HG03175 (cell line): ENCODE measurements around the gene FBXO31.
A peak's percentile ranks its signal among the peaks of the same experiment; 100 is the strongest.

ENCODE experiments used
- ATAC-seq: cut with Tn5 transposase; IDR thresholded peaks from one replicate; pipeline ENCODE4 v1.9.1; 2021; ENCODE audit warnings: mild to moderate bottlenecking, moderate library complexity; ENCODE audit not compliant: unreplicated experiment

The FBXO31 gene

DNA sequence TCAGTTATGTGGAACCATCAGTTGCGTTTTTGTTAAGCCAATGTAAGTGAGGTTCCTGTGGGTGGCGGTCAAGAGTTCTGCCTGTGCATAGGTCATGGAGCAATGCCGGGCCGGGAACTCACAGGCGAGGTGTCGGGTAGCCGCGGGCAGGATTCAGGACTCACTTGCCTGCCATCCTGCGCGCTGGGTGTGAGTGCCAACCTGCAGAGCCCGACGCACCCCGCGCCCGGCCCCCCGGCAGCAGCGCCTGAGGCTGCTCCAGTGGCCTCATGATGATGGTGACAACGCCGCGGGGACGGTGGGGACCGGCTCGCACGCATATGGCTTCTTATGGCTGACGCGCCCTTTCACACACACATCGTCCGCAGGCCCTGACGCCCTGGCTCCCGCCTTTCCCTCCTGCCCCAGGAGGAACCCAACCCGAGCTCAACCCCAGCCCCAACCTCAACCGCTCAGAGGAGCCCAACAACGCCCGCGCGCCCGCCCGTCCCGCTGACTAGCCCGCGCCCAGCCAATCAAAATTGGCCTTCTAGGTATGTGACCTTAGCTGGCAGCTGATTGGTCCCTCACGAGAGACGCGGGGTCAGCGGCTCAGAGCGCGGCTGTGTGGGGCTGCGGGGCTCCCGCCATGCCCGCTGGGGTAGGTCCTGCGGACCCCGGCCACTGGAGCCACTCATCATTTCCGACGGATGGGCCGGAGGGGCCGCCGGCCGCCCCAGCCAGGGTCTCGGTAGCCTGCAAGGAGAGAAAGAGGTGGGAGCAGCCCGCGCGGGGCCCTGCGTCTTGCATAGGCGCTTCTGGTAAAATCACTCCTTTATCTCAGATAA lies 66.4 kb downstream of the FBXO31 start, which contains the start of gene C16orf95:
Gene C16orf95, minus strand, starts transcription at position 470 of the 827 bp plus-strand sequence. Its CDS starts 150 bp downstream, at position 320.
- peak; percentile 93 for ATAC-seq

DNA sequence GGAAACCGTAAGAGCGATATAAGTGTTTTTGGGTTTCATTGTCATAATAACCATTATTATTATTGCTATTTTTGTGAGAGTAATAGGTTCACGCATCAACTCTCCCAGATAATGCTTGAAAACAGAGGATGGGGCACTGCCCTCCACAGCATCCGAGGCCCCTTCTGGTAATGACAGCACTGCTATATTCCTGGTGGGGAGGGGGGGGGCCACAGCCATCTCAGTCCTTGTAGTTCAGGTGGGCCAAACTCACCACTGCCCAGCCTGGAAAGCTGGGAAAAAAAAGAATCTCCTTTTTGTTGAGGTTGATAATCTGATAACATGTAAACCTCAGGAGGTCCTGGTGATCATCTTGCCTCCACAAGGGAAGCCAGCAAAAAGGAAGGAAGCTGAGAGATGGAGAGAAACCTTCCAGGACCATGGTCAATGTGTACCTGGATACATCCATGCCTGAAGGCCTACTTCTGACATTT lies 67.1 kb downstream of the FBXO31 start:
- no peak for ATAC-seq

DNA sequence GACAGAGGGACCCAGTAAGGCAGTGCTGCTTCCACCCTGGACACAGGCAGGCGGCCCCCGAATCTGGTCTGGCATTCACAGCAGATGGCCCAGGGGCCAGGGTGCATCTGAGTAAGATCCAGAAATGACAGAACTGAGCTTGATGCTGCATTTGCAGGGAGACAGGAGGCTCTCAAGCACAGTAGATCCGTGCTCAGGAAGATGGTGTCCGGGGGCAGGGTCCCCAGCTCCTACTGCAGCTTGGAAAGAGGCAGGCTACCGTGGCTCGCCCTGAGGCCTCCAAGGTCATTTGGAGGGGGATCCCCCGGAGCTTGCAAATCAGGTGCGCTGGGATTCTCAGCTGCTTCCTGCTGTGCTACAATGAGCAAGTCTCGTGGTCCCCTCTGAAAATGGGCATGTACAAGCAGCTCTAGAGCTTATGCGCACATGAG lies 68.6 kb downstream of the FBXO31 start:
- no peak for ATAC-seq

DNA sequence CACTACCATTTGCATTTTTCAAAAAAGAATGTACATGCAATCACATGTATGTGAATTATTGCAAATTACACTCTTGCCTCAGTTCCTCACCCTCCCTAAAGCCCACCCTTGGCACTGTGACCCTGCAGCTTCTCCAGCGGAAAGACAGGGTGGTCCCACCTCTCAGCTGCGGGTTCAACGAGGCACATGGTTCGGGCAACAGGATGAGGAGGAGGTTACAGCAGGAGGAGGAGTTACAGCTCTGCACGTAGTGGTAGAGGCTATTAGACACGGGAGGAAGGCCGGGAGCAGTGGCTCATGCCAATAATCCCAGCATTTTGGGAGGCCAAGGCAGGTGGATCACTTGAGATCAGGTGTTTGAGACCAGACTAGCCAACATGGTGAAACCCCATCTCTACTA lies 71.6 kb downstream of the FBXO31 start:
- ATAC-seq, result no peak

DNA sequence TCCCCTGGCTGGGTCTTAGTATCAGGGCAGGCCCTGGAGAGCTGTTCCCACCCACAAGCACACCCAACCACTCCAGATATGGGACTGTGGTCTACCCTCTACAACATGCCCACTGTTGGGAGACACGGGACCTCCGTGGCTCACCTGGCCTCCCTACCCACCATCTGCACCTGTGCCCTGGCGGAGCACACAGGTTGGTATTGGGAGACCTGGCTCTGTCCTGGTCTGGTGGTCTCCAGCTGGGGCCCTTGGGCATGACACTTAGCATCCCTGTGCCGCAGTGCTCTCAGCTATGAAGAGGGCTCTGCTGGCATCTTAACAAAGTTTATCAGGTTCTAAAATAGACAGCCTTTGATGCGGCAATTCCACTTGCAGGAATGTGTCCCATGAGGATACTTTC lies 72.2 kb downstream of the FBXO31 start:
- ATAC-seq, result no peak

DNA sequence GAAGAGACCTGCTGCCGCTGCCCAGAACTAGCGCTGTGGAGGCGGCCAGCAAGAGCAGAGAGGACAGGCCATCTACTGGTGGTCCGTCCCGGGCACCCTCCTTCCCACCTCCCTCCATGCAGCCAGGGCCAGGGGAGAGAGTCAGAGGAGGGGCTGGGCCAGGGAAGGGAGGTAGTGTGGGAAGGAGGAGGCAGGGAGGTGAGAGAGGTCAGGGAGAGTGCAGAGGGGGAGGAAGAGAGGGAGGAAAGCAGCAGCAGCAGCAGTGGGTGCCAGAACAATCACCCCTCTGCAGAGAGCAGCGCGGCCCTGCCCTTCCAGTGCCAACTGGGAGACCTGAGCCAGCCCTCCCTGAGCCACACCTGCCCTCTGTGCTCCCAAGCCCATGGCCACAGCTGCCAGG lies 73.0 kb downstream of the FBXO31 start:
- ATAC-seq, result no peak

DNA sequence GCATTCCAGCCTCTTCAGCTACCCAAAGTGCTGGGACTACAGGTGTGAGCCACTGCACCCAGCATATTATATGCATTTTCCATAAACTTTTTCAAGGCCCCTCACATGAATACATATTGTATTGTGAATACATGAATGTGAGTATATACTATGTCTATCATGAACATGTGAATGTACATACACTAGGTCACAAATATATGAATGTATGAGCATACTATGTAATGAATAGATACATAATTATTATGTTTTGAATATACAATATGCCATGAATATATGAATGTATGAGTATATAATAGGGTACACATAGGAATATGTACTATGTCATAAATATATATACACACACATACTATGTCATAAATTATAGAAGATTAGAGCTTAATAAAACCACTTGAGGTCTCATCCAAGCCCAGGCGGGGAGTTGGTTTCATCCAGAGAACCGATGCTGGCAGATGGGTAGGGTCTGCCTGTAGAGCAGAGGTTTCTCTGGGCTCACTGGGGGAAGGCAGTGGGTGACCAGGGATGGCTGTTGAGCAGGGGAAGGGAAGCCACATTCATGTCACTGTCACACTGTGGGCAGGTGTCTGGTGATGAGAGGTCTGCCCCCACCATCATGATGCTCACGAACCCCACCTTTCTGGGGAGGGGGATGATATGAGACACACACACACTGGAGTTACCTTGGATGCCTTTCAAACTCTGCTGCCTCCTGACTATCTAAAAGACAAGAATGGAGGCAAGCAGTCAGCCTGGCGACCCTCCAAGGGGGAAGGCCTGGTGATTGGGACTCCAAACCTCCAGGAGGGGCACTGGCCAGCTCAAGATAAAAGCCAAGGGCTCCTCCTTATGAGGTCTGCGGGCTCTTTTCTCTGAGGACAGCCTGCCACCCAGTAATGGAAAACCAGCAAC lies 73.7 kb downstream of the FBXO31 start:
- no peak for ATAC-seq

DNA sequence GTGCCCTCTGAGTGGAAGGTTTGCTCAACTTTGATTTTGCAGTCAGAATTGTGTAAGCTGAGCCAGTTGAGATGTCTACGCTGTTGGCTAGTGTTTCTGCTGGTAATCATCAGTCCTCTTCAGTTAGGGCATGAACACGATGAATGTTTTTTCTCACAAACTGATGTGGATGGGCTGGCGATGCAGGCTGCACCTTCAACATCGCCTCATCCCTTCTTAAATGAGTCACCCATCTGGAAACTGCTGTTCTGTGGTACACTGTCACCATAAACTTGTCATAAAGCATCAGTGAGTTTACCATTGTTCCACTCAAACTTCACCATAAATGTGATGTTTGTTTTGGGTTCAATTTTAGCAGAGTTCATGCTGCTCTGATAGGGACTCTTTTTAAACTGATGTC lies 74.8 kb downstream of the FBXO31 start:
- no peak for ATAC-seq

DNA sequence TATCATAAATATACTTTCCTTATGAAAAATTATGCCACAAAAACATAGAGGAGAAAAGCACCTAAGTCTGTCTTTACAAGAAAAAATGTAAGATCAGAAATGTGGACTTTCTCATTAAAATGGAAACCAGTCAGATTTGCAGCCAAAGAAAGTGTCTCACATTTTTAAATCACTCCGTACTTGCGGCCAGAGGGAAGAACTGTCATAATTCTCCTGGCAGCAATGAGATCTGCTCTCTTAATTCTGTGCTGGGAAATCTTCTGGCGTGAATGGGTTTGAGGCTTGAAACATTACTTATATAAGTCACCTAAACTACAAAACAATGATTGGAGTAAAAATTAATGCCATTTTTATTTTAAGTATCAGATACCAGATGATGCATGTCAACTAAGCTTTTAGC lies 77.1 kb downstream of the FBXO31 start:
- ATAC-seq, result no peak

DNA sequence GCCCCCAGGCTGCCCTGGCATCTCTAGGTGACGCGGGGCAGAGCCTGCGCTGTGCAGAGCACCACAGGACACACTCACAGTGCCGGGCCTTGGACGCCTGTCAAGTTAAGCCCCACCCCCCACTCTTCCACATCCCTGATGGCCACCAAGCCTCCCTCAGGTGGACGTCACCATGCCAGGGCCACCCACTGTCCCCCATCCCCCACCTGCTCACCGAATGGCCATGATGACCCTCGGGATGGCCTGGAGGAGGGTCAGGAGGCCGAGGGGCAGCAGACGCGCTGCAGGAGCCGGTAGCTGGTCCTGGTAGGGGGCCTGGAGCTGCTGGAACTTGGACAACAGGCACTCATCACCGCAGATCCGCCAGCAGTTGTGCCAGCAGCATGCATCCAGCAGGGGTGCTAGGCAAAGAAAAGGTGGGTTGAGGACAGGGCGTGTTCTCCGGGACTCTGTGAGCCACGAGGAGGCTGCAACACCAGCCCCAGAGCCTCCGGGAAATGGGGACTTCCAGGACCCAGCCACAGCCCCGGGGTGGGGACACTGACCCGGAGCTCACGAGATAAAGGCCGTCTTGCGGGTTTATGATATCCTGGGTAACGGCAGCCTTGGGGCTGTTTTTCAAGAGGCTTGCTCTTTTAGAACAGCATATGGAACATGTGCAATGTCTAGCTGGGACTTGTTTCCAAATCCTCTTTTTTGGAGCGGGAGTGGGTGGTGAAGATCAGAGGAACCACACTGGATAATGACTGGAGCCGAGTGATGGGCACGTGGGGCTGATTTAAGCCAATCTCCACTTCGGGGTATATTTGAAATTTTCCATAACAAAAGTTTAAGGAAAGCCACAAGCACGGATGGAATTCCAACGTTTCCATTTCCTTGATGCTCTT lies 77.8 kb downstream of the FBXO31 start:
- ATAC-seq, result no peak

DNA sequence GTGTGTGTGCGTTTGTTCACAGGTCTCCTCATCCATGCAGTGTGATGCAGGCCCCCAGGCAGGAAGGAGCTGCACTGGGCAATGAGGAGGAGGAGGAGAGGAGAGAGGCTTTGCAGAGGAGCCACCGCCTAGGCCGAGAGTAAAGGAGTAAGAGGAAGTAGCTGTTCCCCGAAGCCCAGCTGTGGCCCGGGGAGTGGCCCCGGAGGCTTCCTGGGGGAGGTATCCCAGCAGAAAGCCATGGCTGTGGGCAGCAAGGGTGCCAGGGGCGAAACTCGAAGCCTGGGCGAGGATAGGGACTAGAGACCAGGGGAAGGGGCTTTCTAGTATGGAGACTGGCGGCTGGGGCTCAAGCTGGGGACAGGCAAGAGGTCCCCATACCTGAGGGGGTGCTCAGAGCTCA lies 78.6 kb downstream of the FBXO31 start:
- no peak for ATAC-seq

DNA sequence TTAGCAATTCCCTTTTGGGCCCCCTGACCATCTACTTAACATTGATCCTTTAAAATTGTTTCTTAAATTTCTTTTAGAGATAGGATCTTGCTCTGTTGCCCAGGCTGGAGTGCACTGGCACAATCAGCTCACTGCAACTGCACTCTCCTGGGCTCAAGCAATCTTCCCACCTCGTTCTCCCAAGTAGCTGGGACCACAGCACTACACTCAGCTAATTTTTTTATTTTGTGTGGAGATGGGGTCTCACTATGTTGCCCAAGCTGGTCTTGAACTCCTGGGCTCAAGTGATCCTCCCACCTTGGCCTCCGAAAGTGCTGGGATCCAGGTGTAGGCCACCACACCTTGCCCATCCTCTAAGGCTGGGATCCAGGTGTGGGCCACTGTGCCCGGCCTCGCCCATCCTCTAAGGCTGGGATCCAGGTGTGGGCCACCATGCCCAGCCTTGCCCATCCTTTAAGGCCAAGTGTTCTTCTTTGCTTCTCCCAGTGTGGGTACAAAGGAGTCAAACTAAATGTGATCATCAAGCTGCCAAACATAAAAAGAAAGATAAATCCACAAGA lies 79.5 kb downstream of the FBXO31 start:
- no peak for ATAC-seq

DNA sequence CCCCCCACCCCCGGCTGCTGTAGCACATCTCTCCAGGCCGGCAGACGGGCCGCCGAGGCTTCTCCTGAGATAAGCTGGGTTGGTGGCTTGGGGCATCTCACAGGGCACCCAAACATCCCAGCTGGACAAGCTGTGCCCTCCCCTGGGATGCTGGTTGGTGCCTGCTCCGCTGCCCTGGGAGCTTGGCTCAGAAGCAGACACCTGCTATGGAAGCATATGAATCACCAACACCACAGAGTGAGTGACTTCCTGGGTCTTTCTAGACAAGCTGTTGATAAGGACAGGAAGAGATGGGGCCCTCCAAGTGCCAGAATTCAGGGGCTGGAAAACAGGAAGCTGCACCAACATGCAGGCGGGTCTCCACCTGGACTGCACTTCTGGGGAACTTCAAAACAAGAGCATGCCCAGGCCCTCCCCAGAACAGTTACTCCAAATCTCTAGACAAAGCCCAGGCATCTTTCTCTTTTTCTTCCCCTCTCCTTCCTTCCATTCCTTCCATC lies 80.1 kb downstream of the FBXO31 start:
- no peak for ATAC-seq

DNA sequence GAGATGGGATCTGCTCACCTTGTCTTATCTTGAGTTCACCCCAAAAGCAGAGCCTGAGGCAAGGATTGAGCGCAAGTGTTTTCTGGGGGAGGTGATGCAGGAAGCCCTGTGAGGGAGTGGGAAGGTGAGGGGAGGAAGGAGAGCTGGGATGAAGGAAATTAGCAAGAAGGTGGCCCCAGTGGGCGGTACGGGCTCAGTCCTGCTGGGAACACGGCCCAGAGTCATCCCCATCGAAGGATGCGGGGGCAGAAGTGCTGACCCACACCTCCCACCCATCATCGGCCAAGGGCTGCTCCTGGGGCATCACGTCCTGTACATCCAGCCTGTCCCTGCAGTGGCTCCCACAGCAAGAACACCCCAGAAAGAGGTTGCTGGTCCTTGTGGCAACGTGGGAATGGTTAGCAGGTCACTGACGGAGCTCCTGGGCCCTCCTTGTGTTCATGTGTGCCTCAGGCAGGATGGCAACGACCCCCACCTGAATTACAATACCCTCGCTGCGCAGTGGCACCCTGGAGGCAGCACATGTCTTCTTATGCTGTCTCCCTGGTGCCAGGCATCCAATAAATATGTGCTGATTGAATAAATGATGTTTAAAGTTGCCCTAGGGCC lies 84.6 kb downstream of the FBXO31 start:
- no peak for ATAC-seq

DNA sequence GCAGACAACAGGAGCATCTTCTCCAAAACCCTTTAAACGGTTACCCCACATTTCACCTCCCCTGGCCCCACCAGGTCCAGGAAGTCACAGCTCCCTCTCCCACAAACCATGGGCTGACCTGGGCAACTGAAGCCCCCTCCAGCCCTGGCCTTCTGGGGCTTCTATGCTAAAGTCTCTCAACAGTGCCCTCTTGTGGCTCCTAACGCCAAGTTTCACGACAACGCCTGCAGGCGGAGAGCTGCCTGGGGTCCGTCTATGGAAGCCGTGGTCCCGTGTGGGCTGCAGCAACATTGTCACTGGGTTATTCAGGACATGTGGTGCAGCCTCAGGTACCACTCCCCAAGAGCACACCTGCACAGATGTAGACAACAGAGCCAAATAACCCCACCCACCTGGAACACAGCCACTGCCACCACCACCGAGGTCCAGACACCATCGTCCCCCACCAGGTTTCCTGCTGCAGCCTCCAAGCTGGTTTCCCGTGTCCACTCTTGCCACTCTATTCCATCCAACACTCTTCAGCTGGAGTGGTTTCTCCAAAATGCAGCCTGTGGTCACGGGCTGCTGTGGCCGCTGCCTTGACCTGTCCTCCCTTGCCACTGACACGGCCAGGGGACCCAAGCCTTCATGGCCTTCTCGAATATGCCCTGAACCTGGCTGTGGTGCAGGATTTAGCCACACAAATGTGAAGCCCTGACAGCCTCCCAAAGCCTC lies 85.5 kb downstream of the FBXO31 start:
- no peak for ATAC-seq

DNA sequence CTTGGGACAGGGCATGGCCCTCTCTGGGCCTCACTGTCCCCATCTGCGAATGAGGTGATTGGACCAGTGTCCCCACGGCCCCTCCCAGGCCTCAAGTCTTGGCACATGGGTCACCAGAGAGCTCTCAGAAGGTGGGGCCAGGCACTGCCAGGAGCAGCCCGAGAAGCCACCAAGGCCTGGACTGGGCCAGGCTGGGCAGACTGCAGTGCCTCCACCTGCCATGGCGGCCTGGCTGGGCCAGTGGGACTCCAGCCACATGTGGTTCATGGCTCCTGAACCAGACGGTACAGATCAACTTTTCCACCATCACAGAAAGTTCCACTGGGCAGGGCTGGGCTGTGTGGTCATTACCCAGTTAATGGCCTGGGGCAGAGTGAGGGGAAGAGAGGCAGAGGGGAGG lies 86.2 kb downstream of the FBXO31 start:
- no peak for ATAC-seq

DNA sequence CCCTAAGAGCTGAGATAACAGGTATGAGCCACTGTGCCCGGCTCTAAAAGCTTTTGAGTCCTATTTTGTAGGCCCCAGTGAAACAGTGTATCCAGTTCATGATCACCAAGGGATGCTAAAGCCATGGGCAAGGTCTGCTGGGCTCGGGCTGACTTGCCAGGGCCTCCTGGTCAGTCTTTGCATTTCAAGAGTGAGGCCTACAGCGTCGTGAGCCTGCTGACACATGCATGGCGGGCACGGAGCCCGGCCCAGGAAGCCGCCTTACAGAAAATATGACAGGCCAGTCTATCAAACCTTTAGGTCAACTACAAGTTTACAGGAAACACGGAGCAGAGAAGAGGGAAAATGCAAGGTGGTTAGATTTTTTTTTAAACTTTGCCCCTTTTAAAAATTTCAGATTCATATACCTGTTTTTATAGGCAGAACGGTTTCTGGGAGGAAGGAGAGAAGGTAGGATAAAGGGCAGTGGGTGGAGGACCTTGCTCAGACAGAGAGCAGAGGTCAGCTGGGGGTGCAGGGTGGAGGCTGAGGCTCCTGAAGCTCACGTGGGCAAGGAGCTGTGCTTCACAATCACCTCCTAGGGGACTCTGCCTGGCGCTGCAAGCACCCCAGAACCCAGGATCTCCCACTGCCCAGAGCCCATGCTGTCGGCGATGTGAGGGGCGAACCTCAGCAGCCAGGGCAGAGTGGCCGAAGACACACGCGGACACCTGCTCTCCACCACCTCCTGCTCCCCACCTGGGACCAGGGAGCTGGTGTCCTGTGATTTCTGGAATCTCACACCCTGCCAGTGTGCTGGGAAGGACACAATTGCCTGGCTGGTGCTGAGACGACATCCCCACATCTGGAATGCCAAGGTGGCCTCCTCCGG lies 87.7 kb downstream of the FBXO31 start:
- no peak for ATAC-seq

DNA sequence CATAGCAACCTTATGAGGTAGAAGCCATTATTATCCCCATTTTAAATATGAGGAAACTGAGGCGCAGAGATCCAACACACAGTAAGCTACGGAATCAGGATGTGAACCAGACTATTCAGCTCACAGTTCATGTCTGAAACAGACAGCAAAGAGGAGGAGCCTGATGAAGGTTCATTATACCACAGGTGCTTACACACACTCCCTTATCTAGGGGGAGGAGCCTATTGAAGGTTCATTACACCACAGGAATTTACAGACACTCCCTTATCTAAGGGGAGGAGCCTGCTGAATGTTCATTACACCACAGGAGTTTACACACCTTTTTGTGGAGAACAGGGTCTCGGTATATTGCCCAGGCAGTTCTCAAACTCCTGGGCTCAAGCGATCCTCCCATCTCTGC lies 88.3 kb downstream of the FBXO31 start:
- ATAC-seq, result no peak
